Kidney (tissue), 14 donors: ENCODE results near the gene TEKT2. TPM values are rescaled to one million over a fixed set of nuclear protein-coding genes. Genes with fewer than 3 reads are reported as not detected.

Experiments used
- DNase-seq, 5 donors: peaks; one replicate each; pipeline ENCODE4 v3.0.0-alpha.2; 2013 to 2020
- FAIRE-seq: peaks from 2 replicates; lab custom pipeline; 2012; peaks lifted over from hg19 to GRCh38; lab: Jason Lieb, UNC
- H3K27ac ChIP-seq, 2 donors: one replicate each; pipeline ENCODE4 v1.7.0; 2013; ENCODE audit warnings: low read depth in 2 of 2, low read length in 2 of 2, inconsistent platforms in 1 of 2
- H3K27me3 ChIP-seq: one replicate; pipeline ENCODE4 v1.7.1; 2013; ENCODE audit warnings: low read length, inconsistent platforms; ENCODE audit not compliant: control insufficient read depth, insufficient read depth
- H3K36me3 ChIP-seq, 3 donors: one replicate each; pipeline versions ENCODE4 v1.7.0 to v1.7.1; 2013; ENCODE audit warnings: low read length in 3 of 3, control low read depth in 1 of 3, inconsistent platforms in 1 of 3; ENCODE audit not compliant: insufficient read depth in 3 of 3, control insufficient read depth in 2 of 3
- H3K4me1 ChIP-seq, 3 donors: one replicate each; pipeline versions ENCODE4 v1.7.0 to v1.7.1; 2013; ENCODE audit warnings: low read length in 3 of 3, inconsistent platforms in 1 of 3, low read depth in 1 of 3; ENCODE audit not compliant: control insufficient read depth in 2 of 3, insufficient read depth in 2 of 3
- H3K4me3 ChIP-seq, 3 donors: one replicate each; pipeline versions ENCODE4 v1.7.0 to v1.8.1; 2013; ENCODE audit warnings: low read length in 3 of 3, control low read depth in 1 of 3, inconsistent platforms in 1 of 3
- H3K9ac ChIP-seq, 3 donors: one replicate each; pipeline versions ENCODE4 v1.7.0 to v1.7.1; 2013; ENCODE audit warnings: low read length in 3 of 3, control low read depth in 1 of 3, inconsistent platforms in 1 of 3
- H3K9me3 ChIP-seq, 3 donors: one replicate each; pipeline versions ENCODE4 v1.7.0 to v1.7.1; 2013; ENCODE audit warnings: low read length in 3 of 3, control low read depth in 1 of 3, inconsistent platforms in 1 of 3; ENCODE audit not compliant: control insufficient read depth in 2 of 3, insufficient read depth in 1 of 3
- intact Hi-C: fragments of 100-400 bp; cut with DNase I; formaldehyde crosslinking; loops from one replicate; pipeline ENCODE4 v1.11.1; 2022
- polyA plus RNA-seq: library from polyadenylated mRNA; stranded (reverse); fragments of 350-450 nt; fragmentation: Illumina TruSeq; extraction: RNeasy Lipid Tissue Mini Kit (QIAGEN cat#74804); gene quantifications from one replicate; pipeline ENCODE4 v1.2.3, GENCODE V29; 2014; ENCODE audit warnings: low read depth, low replicate concordance; ENCODE audit not compliant: insufficient read depth
- total RNA-seq: library from RNA; stranded (reverse); fragmentation: NEBNext Ultra II Directional; extraction: Animal tissue kit (Norgen Biotek cat#: 25700); gene quantifications from one replicate; pipeline ENCODE4 v1.2.1, GENCODE V29; 2021
- TF ChIP-seq, protein P1 (sequence below): IDR thresholded peaks from 3 replicates; pipeline ENCODE4 v1.5.1; 2012; ENCODE audit warnings: mild to moderate bottlenecking, moderate library complexity, borderline replicate concordance; ENCODE audit not compliant: insufficient read depth; ENCODE audit errors: extremely low read depth
- donor health status: control.
- donor health status: control.
- donor health status: control.
- donor health status: control.
- donor health status: control.
- donor health status: DM: yes; HTN: yes; CAD: no.
- donor health status: Normal renal cell carcinoma (clear cell type).

TEKT2 gene
- total and polyA plus RNA-seq, 2 donors from 2014 or later = 2.4 to 5.7 TPM

DNA sequence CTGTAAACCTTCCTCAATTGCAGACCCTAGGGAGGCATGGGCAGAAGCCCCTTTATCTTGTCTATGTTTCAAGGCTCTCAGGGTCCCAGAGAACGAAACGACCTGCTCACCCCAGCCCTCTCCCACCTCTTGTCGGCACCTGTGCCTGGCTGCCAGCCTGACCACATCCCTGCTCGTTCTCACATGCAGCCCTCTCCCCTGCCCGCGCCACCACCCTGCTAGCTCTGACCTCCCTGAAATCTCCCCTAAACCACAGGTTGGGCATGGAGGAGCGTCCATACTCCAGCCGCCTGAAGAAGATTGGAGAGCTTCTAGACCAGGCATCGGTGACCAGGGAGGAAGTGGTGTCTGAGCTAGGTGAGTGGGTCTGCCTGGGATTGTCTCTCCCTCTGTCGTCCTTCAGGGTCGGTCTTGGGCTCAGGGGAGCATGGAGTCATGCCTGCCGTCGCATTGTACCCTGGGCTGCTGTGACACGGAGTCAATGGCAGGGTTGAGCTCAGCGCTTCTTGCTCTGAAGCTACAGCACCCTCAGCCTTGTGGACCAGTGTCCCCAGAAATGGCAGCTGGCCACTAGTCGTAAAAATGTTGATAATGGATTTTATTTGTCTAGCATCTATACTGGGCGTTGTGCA is 8.4 kb downstream of the TEKT2 start:
- no peaks in the 10 kb centered on the region for H3K9me3 ChIP-seq
- H3K36me3 ChIP-seq = peaks cover 6 to 34% (median 15%) of the 10 kb centered on the region in 3 donors
- no peaks in the 10 kb centered on the region for H3K27me3 ChIP-seq
- no peak overlapping the region for H3K9ac ChIP-seq
- no peak overlapping the region for H3K27ac ChIP-seq
- DNase-seq (no peak), FAIRE-seq (no peak)
- peaks cover 0 to 18% (median 2%) of the 10 kb centered on the region in 3 donors for H3K4me1 ChIP-seq
- intact Hi-C loops = no loop called here
- no peak overlapping the region for H3K4me3 ChIP-seq
- TF ChIP-seq, protein P1, sequence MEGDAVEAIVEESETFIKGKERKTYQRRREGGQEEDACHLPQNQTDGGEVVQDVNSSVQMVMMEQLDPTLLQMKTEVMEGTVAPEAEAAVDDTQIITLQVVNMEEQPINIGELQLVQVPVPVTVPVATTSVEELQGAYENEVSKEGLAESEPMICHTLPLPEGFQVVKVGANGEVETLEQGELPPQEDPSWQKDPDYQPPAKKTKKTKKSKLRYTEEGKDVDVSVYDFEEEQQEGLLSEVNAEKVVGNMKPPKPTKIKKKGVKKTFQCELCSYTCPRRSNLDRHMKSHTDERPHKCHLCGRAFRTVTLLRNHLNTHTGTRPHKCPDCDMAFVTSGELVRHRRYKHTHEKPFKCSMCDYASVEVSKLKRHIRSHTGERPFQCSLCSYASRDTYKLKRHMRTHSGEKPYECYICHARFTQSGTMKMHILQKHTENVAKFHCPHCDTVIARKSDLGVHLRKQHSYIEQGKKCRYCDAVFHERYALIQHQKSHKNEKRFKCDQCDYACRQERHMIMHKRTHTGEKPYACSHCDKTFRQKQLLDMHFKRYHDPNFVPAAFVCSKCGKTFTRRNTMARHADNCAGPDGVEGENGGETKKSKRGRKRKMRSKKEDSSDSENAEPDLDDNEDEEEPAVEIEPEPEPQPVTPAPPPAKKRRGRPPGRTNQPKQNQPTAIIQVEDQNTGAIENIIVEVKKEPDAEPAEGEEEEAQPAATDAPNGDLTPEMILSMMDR = no peak

GRCh38 chr1:36092798-36093185 is 8.9 kb downstream of the TEKT2 start:
- Histone ChIP-seq H3K9ac (no peak overlapping the region), H3K9me3 (no peaks in the 10 kb centered on the region), H3K36me3 (peaks cover 6 to 34% (median 15%) of the 10 kb centered on the region in 3 donors), H3K27me3 (no peaks in the 10 kb centered on the region), H3K27ac (no peak overlapping the region), H3K4me1 (peaks cover 0 to 18% (median 2%) of the 10 kb centered on the region in 3 donors), H3K4me3 (no peak overlapping the region)
- intact Hi-C loops = no loop called here
- FAIRE-seq (no peak), DNase-seq (no peak)
- TF ChIP-seq, protein P1 = no peak

DNA sequence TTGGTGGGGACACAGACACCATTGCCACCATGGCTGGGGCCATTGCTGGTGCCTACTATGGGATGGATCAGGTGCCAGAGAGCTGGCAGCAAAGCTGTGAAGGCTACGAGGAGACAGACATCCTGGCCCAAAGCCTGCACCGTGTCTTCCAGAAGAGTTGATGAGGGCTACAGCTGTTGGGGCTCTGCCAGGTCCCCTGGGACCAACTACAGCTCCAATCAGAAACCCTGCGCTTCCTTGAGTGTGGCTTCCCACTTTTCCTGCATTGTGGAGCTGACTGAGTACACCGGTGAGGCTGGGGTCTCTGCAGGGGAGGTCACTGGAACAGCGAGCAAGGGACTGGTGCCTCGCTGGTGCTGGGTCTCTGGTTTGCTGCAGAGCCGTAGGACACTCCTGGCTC is 9.3 kb downstream of the TEKT2 start:
- Histone ChIP-seq H3K27me3 (no peaks in the 10 kb centered on the region), H3K9ac (no peak overlapping the region), H3K27ac (no peak overlapping the region), H3K36me3 (peaks cover 6 to 34% (median 15%) of the 10 kb centered on the region in 3 donors), H3K4me3 (no peak overlapping the region), H3K9me3 (no peaks in the 10 kb centered on the region), H3K4me1 (peaks cover 0 to 16% (median 2%) of the 10 kb centered on the region in 3 donors)
- FAIRE-seq (no peak), DNase-seq (no peak)
- TF ChIP-seq, protein P1 = no peak
- intact Hi-C loops = no loop called here
